ENCODE data around the gene GNB1.

The GNB1 gene

DNA sequence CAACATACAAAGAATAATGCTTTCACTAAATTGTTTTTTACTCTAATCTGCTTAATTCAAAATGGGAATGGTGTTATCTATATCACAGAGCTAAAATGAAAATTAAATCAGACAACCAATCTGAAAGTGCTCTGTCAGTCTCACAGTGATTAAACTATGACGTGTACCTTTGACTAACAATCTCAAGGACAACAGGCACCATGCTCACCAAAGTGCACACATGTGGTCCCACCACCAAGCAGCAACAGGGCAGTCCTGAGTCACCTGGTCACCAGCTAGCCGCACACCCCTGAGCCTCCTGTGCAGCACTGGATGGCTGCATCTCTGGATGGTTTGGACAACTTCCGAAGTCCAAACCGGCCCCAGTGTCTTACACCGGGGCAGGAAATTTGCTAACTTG is 58.1 kb downstream of the GNB1 start:
- H3K27ac ChIP-seq (ENCODE audit: low read length): no peak overlapping the region
- no peaks in the 10 kb centered on the region for H3K9me3 ChIP-seq (ENCODE audit: insufficient read depth, low read length, severe bottlenecking)
- TF ChIP-seq, protein P1, sequence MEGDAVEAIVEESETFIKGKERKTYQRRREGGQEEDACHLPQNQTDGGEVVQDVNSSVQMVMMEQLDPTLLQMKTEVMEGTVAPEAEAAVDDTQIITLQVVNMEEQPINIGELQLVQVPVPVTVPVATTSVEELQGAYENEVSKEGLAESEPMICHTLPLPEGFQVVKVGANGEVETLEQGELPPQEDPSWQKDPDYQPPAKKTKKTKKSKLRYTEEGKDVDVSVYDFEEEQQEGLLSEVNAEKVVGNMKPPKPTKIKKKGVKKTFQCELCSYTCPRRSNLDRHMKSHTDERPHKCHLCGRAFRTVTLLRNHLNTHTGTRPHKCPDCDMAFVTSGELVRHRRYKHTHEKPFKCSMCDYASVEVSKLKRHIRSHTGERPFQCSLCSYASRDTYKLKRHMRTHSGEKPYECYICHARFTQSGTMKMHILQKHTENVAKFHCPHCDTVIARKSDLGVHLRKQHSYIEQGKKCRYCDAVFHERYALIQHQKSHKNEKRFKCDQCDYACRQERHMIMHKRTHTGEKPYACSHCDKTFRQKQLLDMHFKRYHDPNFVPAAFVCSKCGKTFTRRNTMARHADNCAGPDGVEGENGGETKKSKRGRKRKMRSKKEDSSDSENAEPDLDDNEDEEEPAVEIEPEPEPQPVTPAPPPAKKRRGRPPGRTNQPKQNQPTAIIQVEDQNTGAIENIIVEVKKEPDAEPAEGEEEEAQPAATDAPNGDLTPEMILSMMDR (IDR thresholded peaks at IDR 0.05; ENCODE audit: borderline replicate concordance, extremely low read depth, low read length, poor library complexity, severe bottlenecking): no peak
- TF ChIP-seq EZH2 (IDR thresholded peaks at IDR 0.05; ENCODE audit: borderline replicate concordance, low read depth, low read length, severe bottlenecking): no peak
- no peak for DNase-seq
- H3K36me3 ChIP-seq (ENCODE audit: insufficient read depth, low read length): peaks cover 83% of the 10 kb centered on the region
- H4K20me1 ChIP-seq (ENCODE audit: insufficient read depth, low read length): peaks cover 84% of the 10 kb centered on the region
- ATAC-seq (ENCODE audit: insufficient read depth, low read depth): no peak
- H3K4me2 ChIP-seq (ENCODE audit: insufficient read depth, low read length): no peak overlapping the region
- no peak overlapping the region for H3K9ac ChIP-seq (ENCODE audit: low read depth, low read length)
- H3K4me1 ChIP-seq (ENCODE audit: insufficient read depth, low read length): no peaks in the 10 kb centered on the region
- peaks cover 98% of the 10 kb centered on the region for H3K79me2 ChIP-seq (ENCODE audit: insufficient read depth, low read length)
- no peak overlapping the region for H2AFZ ChIP-seq (ENCODE audit: low read depth, low read length)
- H3K27me3 ChIP-seq (ENCODE audit: insufficient read depth, low read length, poor library complexity): no peaks in the 10 kb centered on the region
- H3K4me3 ChIP-seq (ENCODE audit: low read depth in 1 of 2, low read length in 2 of 2): no peak overlapping the region

DNA sequence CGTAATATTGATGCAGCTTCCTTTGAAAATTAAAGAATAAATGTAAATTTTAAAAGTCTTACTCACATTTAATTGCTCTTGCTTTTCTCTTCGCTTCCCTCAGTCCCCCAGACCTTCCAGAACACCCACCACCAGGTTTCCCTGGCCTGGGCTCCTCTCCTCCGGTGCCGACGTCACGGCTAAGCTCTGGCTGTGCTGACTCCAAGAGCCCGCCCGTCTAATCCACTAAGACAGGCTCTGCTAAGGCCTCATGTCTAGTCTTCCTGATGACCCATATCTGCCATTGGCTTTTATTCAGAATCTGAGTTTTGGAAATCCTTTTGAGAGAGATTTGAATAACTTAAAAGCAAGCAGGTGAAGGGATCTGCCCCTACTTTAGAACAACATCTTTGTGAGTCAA is 58.7 kb downstream of the GNB1 start:
- H3K4me3 ChIP-seq (ENCODE audit: low read depth in 1 of 2, low read length in 2 of 2): no peak overlapping the region
- no peak for TF ChIP-seq EZH2 (IDR thresholded peaks at IDR 0.05; ENCODE audit: borderline replicate concordance, low read depth, low read length, severe bottlenecking)
- TF ChIP-seq, protein P1 (IDR thresholded peaks at IDR 0.05; ENCODE audit: borderline replicate concordance, extremely low read depth, low read length, poor library complexity, severe bottlenecking): no peak
- no peak overlapping the region for H3K4me2 ChIP-seq (ENCODE audit: insufficient read depth, low read length)
- ATAC-seq (ENCODE audit: insufficient read depth, low read depth) (no peak), DNase-seq (no peak)
- no peak overlapping the region for H2AFZ ChIP-seq (ENCODE audit: low read depth, low read length)
- H3K9ac ChIP-seq (ENCODE audit: low read depth, low read length): no peak overlapping the region
- no peaks in the 10 kb centered on the region for H3K9me3 ChIP-seq (ENCODE audit: insufficient read depth, low read length, severe bottlenecking)
- H3K4me1 ChIP-seq (ENCODE audit: insufficient read depth, low read length): no peaks in the 10 kb centered on the region
- no peak overlapping the region for H3K27ac ChIP-seq (ENCODE audit: low read length)
- peaks cover 83% of the 10 kb centered on the region for H4K20me1 ChIP-seq (ENCODE audit: insufficient read depth, low read length)
- peaks cover 98% of the 10 kb centered on the region for H3K79me2 ChIP-seq (ENCODE audit: insufficient read depth, low read length)
- no peaks in the 10 kb centered on the region for H3K27me3 ChIP-seq (ENCODE audit: insufficient read depth, low read length, poor library complexity)
- peaks cover 80% of the 10 kb centered on the region for H3K36me3 ChIP-seq (ENCODE audit: insufficient read depth, low read length)

DNA sequence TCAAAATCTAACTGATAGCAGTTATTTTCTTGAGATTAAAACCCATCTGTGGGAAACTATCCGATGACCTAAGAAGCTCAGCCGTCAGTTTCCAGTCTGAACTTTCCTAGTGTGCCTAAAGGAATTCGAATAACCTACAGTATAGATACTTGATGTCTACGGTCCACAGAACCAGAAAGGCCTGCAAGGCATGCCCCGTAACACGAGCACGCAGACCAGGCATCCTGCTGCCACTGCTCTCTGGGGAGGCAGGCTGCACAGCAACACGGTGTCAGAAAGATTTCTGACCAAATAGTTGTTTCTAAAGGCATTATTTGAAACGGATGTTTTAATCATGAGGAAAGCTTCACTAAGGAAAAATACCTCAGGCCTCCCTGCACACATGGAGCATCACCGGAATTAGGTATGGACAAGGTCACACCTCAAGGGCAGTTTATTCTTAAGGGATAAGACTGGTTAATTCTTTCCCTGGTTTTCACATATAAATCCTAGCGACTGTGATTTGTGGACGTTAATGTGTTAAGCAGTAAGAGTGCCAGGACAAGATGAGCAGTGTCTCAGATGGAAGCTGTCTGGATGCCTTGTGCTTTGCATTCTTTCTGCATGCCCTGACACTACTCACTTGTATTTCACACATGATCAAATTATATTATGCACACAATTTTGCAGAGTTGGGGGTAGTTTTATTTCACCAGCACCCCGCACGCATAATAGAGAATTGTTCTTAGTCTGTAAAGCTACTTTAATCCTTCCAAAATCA is 63.6 kb downstream of the GNB1 start:
- Histone ChIP-seq H3K36me3 (ENCODE audit: insufficient read depth, low read length) (peaks cover 78% of the 10 kb centered on the region), H3K4me1 (ENCODE audit: insufficient read depth, low read length) (no peaks in the 10 kb centered on the region), H3K79me2 (ENCODE audit: insufficient read depth, low read length) (peaks cover 90% of the 10 kb centered on the region), H4K20me1 (ENCODE audit: insufficient read depth, low read length) (peaks cover 66% of the 10 kb centered on the region), H3K4me3 (ENCODE audit: low read depth in 1 of 2, low read length in 2 of 2) (no peak overlapping the region), H3K9me3 (ENCODE audit: insufficient read depth, low read length, severe bottlenecking) (no peaks in the 10 kb centered on the region), H3K27ac (ENCODE audit: low read length) (no peak overlapping the region), H2AFZ (ENCODE audit: low read depth, low read length) (no peak overlapping the region), H3K4me2 (ENCODE audit: insufficient read depth, low read length) (no peak overlapping the region), H3K9ac (ENCODE audit: low read depth, low read length) (no peak overlapping the region), H3K27me3 (ENCODE audit: insufficient read depth, low read length, poor library complexity) (no peaks in the 10 kb centered on the region)
- TF ChIP-seq EZH2 (IDR thresholded peaks at IDR 0.05; ENCODE audit: borderline replicate concordance, low read depth, low read length, severe bottlenecking): no peak
- TF ChIP-seq, protein P1 (IDR thresholded peaks at IDR 0.05; ENCODE audit: borderline replicate concordance, extremely low read depth, low read length, poor library complexity, severe bottlenecking): no peak
- ATAC-seq (ENCODE audit: insufficient read depth, low read depth) (no peak), DNase-seq (no peak)

Data from DND-41 (cell line).